TTC549 (cell line): ENCODE data around the gene COX18.
A peak's percentile ranks its signal among the peaks of the same experiment; 100 is the strongest.

Experiments used
- FAIRE-seq: peaks from 2 replicates; lab custom pipeline; 2012; peaks lifted over from hg19 to GRCh38; lab: Jason Lieb, UNC

The COX18 gene

GRCh38 chr4:73069338-73070073 is at the start of gene COX18:
Gene COX18 (minus strand): TSS chr4:73069716. CDS start chr4:73069649, 67 bp downstream.
- peak; percentile 86 for FAIRE-seq

GRCh38 chr4:73109493-73109892 is 40.0 kb upstream of the COX18 start:
- FAIRE-seq, result no peak

GRCh38 chr4:73104695-73105094 is 35.2 kb upstream of the COX18 start:
- FAIRE-seq, result no peak

DNA sequence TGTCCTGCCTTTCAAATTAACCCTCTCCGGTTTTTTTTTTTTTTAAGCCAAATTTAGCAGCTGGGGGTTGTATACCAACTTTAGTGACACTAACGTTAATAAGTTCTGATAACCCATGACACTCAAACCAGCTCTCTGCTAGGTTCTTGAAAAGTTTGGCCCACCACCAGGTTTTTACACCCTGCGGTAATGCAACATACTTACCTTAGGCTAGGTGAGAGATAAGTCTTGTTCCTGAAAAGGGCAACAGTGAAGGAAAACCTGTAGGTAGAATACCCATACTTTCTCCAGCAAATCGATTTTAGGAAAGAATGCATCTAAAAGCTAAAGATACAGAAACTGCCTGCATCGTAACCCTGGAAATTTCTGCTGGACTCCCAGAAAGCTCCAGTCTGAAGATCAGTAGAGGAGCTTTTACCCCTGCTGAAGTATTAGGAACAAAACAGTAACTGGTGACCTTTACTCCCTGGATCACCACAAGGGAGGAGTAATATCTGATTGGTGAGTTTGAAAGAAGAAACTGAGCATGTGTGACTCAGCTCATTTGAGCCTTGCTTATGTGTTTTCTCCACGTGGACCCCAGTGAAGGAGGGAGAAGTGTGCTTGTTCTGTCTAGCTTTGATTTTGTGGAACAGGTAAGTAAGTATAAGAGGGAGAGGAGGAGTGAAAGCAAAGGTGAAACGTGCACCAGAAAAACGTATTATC is 34.4 kb upstream of the COX18 start:
- no peak for FAIRE-seq

- no peak for FAIRE-seq
These were observed 29.6 kb upstream of the COX18 start for GRCh38 chr4:73099143-73099542.

- no peak for FAIRE-seq
These were observed 29.2 kb upstream of the COX18 start for GRCh38 chr4:73098713-73099112.

DNA sequence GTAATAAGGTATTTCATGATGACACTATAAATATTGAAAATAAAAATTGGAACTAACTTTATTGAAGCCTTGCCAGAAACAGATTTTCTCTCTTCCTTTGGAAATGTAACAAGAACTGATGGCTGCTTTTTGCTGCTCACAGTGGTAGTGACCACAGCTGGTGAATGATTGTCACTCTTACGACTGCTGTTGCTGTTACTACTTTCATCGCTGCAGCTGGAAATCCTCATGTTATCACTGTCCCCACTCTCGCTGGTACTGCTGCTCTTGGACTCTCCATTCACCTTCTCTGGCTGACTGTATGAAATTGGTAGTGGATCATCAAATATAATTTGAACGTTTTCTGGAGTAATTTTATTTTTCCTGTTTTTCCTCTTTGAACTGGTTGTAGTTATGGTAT is 28.5 kb upstream of the COX18 start:
- FAIRE-seq, result no peak

DNA sequence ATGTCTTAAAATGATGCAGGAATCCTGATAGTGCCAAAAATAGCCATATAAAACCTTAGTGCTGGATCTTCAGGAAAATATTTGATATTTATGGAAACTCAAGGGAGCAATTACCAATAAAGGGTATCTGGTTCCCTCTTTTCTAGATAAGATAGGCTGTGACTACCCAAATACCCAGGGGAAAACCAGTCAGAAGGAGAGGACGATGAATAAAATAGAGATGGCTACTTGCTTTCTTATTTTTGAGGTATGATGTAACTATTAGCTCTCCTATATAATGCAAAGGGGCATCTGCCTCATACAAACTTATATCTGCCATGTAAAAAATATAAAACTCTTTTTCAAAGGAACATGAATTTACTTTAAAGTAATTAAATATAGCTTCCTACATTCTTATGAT is 23.4 kb upstream of the COX18 start:
- no peak for FAIRE-seq

DNA sequence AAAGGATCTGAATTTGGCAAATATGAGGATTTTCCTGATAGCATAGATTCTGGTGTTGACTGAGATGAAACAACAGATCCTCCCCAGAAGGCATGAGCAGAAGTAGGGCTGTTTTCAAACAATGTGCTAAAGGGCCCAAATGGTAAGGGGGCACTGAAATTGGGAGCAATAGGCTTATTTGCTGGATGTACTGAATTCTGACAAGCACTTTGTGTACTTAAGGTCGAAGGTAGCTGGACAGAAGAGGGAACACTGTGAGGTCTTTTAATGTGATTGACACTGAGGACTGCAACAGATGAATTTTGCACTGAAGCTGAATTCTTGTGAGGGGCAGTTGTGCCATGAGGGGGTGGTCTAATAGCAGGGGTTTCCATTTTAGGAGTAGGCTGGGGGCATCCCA is 21.2 kb upstream of the COX18 start:
- no peak for FAIRE-seq

GRCh38 chr4:73087871-73088270 is 18.4 kb upstream of the COX18 start:
- FAIRE-seq, result no peak

- FAIRE-seq, result no peak
These were observed 16.8 kb upstream of the COX18 start for GRCh38 chr4:73086095-73086868.

GRCh38 chr4:73080789-73081188 is 11.3 kb upstream of the COX18 start:
- FAIRE-seq, result no peak

DNA sequence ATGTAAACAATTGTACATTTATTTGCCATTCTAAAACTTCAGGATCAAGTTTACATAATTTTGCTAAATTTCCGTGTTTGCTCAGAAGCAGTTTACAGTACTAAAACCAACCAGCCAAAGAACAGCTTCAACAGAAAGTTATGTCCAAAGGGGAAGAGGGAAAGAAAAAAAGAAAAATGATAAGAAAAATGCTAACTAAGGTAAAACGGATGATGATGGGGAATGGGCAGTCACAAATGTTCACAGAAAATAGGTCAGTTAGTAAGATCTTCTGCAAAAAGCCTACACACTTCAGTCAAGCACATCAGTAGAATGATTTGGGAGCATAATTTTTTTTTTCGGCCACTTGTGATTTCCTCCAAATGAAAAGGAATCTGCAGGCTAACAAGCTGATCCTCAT is 6.3 kb upstream of the COX18 start:
- FAIRE-seq, result no peak

- FAIRE-seq, result no peak
These were observed 516 bp upstream of the COX18 start for GRCh38 chr4:73070074-73070390.

- no peak for FAIRE-seq
These were observed 802 bp downstream of the COX18 start for GRCh38 chr4:73068491-73069337.

DNA sequence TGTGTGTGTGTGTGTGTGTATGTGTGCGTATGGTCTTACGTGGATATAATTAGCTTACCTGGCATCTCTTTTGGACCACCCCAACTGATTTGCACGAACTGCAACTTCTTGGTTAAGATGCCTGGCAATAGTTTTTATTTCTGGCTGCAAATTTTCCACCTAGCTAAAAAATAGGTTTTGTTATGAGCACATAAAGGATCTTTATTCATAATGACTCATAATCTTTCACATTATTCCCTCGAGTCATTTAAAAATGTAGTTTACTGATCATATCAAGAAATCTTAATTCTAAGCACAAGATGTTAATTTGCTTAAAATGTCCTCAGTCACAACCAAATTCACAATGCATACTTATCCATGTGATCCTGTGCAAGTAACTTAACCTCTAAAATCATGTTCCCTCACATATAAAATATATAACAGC is 1.5 kb downstream of the COX18 start:
- no peak for FAIRE-seq

DNA sequence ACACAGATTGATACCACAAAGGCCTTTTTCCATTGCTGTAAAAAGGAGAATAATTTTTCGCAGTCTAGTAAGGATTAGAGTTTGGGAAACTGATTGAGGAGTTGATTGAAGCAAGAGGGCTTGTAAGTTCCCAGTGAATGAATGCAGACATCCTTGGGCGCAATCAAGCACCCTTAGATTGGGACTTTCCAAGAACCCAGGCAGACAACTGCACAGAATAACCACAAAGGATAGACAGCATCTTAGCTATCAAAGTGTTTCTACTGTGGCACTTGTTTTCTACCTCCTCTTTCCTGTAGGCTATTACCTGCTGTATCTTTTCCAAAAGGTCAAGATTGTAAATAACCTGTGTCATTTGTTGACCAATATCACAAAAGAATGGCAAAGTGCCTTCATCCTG is 2.6 kb downstream of the COX18 start:
- no peak for FAIRE-seq

DNA sequence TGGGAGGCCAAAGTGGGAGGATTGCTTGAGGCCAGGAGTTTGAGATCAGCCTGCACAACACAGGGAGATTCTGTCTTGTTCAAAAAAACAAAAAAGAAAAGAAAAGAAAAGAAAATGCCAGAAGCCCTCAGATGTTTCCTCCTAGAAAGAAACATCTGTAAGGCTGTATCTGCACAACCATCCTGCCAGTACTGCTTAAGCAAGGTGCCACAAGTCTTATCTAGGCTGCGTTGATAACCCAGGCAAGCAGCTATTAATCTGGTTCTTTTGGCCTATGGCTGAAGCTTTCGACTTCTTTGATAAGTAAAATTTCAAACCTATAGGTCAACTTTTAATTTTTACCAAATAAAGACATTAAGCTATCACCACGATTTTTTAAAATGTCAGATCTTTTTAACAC is 3.1 kb downstream of the COX18 start:
- no peak for FAIRE-seq

DNA sequence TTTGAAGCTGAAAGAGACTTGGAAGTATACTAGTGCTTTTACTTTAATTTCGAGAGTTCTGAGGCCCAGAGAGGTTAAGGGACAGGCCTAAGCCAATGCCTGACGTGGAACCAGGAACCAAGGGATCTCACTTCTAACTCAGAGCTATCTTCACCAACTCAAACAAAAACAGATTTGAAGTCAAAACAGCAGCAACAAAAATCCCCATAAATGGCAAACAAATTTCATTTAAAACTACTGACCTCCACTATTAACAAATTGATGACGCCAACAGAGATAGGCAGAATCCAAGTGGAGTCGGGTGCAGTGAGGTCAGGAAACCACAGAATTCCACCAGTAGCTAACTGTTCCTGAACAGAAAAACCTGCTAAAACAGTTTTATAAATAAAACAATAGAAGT is 5.0 kb downstream of the COX18 start:
- FAIRE-seq, result no peak

DNA sequence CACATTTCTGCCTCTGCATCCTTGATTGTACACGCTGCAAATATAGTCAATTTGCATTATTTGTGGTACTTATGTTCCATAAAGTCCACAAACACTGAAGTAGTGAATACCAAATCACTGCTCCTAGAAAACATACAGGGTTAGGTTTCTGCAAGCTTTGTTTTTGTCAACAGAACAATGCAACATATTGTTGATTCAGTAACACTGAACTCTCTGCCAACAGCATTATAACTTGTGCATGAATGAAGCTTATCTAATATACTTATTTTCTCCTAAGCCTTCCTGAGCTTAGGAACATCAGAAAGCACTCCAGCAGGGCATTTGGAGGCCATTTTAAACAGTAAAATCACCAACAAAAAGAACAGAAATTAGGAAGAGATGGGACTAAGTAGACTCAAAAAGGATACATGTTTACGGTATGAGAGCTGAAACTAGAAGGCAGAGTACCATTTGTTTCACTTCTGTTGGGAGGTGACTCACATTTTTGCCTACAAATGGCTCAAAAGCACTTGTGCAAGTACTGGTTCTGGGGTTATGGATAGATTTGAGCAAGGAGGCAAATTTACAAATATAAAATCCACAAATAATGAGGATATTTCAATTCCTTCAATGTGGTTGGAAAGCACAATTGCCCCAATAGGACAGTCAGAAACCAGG is 14.1 kb downstream of the COX18 start:
- FAIRE-seq, result no peak

DNA sequence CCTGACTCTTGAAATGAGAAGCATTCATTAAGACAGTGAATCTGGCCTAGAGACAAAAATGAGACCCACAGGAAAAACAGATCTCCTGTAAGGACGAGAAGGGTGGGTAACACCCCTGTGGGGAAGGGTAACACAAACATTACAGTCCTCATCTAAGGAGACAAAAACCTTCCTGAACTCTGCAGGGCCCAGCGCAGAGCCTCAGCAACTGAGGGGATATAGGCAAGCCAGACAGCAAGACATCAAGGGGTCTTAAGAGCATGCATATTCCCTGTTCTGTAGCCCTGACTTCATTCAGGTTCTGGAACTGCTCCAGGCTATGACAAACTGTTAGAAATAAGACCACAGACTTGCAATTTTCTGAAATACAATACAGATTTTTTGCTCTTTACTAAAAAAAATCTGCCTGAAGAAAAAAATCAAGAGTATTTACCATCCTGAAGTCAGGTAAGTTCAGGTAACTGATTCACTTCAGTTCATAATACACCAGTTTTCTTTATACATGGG is 15.5 kb downstream of the COX18 start:
- no peak for FAIRE-seq

DNA sequence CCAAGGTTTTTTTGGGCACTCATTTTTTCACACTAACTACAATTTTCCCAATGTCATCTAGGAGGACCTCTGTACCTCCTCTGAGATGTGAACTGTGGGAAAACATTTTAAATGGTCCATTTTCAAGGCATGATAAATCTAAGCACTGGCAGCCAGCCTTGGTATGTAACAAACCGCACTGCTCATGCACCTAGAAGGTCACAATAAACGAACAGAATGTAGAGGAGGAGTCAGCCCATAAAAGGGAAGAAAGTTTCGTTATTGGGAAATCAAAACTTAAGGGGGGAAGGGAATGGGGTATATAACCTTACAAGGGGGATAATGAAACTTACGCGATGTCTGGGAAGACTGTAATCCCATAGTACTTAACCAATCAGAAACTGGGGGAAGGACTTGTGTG is 16.4 kb downstream of the COX18 start:
- FAIRE-seq, result no peak
